HUES6 (cell line): ENCODE data around the gene ADD2.

ENCODE experiments used
- H3K27ac ChIP-seq: 2 replicates; pipeline ENCODE4 v1.7.0; 2013; ENCODE audit warnings: low read depth, mild to moderate bottlenecking, low read length, inconsistent platforms
- H3K27me3 ChIP-seq: 2 replicates; pipeline ENCODE4 v1.6.1; 2013; ENCODE audit warnings: low read length; ENCODE audit not compliant: control insufficient read depth, insufficient read depth
- H3K36me3 ChIP-seq: 2 replicates; pipeline ENCODE4 v1.6.1; 2013; ENCODE audit warnings: low read length; ENCODE audit not compliant: control insufficient read depth, insufficient read depth
- H3K4me1 ChIP-seq: 2 replicates; pipeline ENCODE4 v1.6.1; 2013; ENCODE audit warnings: low read length; ENCODE audit not compliant: control insufficient read depth, insufficient read depth
- H3K4me3 ChIP-seq: 2 replicates; pipeline ENCODE4 v1.5.1; 2013; ENCODE audit warnings: low read depth, low read length
- H3K9ac ChIP-seq: one replicate; pipeline ENCODE4 v1.6.1; 2013; ENCODE audit warnings: mild to moderate bottlenecking, low read length
- H3K9me3 ChIP-seq: 2 replicates; pipeline ENCODE4 v1.6.1; 2013; ENCODE audit warnings: low read depth, low read length; ENCODE audit not compliant: control insufficient read depth, insufficient read depth

ADD2 gene

DNA sequence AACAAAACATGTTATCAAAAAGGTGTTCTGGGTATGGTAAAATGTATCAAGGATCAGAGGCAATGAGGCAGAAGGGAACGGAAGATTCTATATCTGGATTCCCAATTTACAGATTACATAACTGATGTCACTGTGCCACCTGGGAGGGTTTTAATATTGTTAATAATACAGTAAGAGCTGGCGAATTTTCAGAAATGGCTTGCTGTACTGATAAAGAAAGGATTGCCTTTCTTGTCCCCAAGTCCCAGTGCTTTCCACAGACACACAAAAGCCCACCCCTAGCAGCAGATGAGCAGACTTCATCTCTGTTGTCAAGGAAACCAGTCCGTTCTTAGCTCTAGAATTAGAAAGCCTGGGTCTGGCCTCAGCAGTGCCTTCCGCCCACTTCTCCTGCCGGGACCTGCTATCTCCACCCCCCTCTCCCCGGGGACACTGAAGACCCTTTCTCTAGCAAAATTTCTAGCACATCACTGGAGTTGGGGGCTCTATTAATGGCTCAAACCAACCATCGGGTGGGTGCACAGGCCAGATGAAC lies 34.3 kb downstream of the ADD2 start:
- Histone ChIP-seq H3K27ac (peak overlapping the region; percentile 51), H3K9ac (peak overlapping the region; percentile 30), H3K4me1 (peaks cover 75% of the 10 kb centered on the region), H3K4me3 (peak overlapping the region; percentile 15), H3K9me3 (no peaks in the 10 kb centered on the region), H3K27me3 (no peaks in the 10 kb centered on the region), H3K36me3 (no peaks in the 10 kb centered on the region)

DNA sequence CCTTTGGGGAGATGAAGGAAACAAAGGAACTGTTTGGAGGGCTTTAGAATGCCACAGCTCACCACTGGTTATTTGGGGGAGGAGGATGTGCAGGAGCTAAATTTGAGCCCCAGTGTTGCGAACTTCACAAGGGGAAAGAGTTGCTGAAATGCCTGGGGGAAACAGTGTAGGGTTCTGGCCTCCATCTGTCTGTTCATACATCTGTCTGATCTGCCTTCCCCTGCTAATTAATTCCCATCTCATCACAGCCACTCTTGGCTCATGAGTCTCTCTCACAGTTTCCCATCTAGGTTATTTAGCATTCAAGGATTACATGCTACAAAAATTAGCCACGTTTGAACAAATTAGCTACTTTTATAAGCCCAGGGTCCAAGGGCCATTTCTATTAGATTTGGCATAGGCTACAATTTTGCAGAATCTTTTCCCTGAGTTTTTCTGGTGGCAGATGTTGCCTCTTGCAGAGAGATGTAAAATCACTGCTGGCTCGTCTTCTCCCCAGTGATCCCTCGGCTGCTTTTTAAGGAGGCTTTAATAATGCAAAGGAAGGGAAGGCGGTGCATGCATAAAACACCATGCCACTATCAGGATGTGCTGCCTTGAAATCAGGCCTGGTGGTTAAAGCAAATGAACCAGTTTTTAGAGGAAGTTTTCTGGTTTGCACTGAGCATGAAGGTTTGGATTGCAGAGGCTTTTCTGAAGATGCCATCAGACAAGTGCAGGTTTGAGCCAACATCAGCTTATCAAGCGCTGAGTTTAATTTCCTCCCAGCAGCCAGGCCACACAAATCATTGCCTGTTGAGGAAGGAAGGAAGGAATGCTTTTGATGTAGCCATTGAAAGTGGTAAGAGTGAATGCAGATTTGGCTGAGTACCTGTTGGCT lies 35.0 kb downstream of the ADD2 start:
- Histone ChIP-seq H3K27ac (peak overlapping the region; percentile 51), H3K4me3 (peak overlapping the region; percentile 15), H3K9ac (peak overlapping the region; percentile 17), H3K9me3 (no peaks in the 10 kb centered on the region), H3K27me3 (no peaks in the 10 kb centered on the region), H3K4me1 (peaks cover 82% of the 10 kb centered on the region), H3K36me3 (no peaks in the 10 kb centered on the region)

DNA sequence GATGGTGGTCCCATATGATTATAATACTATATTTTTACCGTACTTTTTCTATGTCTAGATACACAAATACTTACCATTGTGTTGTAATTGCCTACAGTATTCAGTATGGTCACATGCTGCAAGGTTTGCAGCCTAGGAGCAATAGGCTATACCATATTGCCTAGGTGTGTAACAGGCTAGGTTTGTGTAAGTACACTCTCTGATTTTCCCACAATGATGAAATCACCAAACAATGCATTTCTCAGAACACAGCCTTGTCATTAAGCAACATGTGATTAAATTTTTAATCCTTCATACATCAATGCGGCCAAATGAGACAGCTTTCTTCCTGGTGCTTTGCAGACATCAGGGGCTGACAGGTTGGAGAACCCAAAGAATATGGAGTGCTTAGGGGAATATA lies 37.3 kb downstream of the ADD2 start:
- Histone ChIP-seq H3K4me1 (peaks cover 78% of the 10 kb centered on the region), H3K36me3 (no peaks in the 10 kb centered on the region), H3K9ac (no peak overlapping the region), H3K27me3 (no peaks in the 10 kb centered on the region), H3K4me3 (no peak overlapping the region), H3K27ac (no peak overlapping the region), H3K9me3 (no peaks in the 10 kb centered on the region)

DNA sequence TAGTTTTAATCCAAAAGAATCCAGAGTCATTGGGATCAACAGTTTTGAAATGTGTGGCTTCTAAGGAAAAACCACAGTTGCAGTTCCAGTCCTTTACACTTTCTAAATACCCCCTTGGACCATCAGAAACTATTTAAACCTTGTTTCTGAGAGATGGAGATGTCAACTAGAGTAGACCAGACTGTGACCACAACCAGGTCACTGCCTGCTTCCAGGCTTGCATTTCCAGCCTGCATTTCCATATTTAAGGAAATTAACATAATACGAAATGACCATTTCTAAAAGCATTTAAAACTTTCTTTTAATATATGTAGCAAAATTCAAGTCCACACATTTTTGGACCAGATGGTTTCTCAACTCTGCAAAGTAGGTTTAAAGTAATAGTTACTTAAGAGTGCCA lies 38.4 kb downstream of the ADD2 start:
- Histone ChIP-seq H3K9me3 (no peaks in the 10 kb centered on the region), H3K4me1 (peaks cover 70% of the 10 kb centered on the region), H3K4me3 (no peak overlapping the region), H3K27ac (no peak overlapping the region), H3K27me3 (no peaks in the 10 kb centered on the region), H3K36me3 (no peaks in the 10 kb centered on the region), H3K9ac (no peak overlapping the region)

DNA sequence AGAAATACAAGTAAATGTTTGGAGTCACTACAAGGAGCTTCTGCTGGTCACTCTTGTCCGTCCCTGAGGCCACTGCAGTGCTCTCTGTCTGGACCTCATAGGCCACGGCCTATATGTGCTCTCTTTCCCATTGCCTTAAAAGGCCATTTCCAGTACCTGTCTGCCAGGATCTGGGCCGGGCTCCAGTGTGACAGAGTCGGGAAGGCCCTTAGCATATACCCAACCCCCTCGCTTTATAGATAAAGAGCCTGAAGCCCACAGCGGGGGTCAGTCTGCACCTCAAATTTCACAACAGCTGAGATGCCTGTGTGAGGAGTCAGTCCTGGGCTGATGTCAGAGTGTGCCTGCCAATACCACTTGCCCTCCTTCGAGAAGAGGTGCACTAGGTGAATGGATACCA lies 39.9 kb downstream of the ADD2 start:
- peak overlapping the region; percentile 65 for H3K9ac ChIP-seq
- peaks cover 55% of the 10 kb centered on the region for H3K4me1 ChIP-seq
- H3K27me3 ChIP-seq: no peaks in the 10 kb centered on the region
- H3K36me3 ChIP-seq: no peaks in the 10 kb centered on the region
- H3K4me3 ChIP-seq: no peak overlapping the region
- peak overlapping the region; percentile 30; the same call in 1 of the 2 replicates for H3K27ac ChIP-seq
- no peaks in the 10 kb centered on the region for H3K9me3 ChIP-seq

DNA sequence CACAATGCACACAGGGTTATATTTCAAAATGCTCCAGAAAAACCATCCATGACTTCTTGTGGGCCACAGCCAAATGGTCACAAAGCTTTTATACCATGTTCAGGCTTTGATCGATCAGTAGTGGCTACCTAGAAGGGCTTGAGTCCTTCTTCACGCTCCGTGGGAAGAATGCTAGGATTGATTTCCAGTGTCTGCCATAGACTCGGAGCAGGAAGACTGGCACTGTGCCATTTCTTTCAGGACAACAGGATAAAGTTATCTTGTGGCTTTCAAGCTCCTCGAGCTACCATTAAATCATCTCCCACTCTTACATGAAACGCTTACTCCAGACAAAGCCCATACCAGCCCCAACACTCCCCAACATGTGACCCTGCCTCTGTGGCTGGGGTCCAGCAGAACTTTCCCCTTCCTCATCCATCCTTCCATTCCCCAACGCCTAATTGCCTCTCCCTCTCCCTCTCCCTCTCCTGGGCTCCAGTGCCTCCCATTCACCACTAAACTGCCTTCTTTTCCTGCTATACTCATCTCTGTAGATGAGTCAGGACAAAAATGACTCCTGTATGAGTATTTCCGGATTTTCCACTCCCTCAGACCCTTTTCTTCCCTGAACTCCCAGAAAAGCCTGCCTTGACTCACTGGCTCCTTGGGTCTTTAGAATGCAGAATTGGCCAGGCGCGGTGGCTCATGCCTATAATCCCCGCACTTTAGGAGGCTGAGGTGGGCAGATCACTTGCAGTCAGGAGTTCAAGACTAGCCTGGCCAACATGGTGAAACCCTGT lies 40.9 kb downstream of the ADD2 start:
- H3K9ac ChIP-seq: no peak overlapping the region
- no peaks in the 10 kb centered on the region for H3K36me3 ChIP-seq
- H3K9me3 ChIP-seq: no peaks in the 10 kb centered on the region
- no peaks in the 10 kb centered on the region for H3K27me3 ChIP-seq
- H3K4me1 ChIP-seq: peaks cover 45% of the 10 kb centered on the region
- H3K4me3 ChIP-seq: no peak overlapping the region
- no peak overlapping the region for H3K27ac ChIP-seq

DNA sequence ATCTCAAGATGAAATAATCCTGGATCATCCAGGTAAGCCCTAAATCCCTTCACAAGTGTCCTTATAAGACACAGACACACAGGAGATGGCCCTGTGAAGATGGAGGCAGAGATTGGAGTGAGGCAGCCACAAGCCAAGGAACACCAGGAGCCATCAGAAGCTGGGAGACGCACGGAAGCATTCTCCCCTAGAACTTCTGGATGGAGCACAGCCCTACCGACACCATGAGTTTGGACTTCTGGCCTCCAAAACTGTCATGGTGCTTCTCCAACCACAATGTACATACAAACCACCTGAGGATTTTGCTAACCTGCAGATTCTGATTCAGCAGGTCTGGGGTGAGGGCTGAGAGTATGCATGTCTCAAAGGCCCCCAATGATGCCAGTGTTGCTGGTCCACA lies 42.5 kb downstream of the ADD2 start:
- no peak overlapping the region for H3K27ac ChIP-seq
- H3K9ac ChIP-seq: no peak overlapping the region
- H3K4me1 ChIP-seq: peaks cover 30% of the 10 kb centered on the region
- H3K9me3 ChIP-seq: no peaks in the 10 kb centered on the region
- H3K36me3 ChIP-seq: no peaks in the 10 kb centered on the region
- no peaks in the 10 kb centered on the region for H3K27me3 ChIP-seq
- no peak overlapping the region for H3K4me3 ChIP-seq

DNA sequence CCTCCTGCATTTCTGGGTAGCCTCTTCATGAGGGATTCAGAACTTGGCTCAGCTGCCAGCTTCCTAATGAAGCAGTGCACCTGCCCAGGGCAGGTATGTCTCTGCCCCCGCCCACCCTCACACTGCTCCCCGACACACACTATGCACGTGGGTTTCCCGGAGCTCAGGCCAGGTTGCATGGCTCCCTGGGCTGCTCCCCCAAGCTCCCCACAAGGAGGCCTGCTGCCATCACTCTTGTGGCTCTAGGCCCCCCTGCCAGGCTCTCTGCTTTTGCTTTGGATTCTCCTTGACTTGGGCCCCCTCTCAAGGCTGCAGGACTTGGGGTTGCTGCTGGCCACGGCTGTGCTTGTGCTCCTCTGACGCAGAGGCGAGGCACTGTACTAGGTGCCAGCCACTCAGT lies 43.6 kb downstream of the ADD2 start:
- Histone ChIP-seq H3K27ac (no peak overlapping the region), H3K9me3 (no peaks in the 10 kb centered on the region), H3K9ac (no peak overlapping the region), H3K4me3 (no peak overlapping the region), H3K36me3 (no peaks in the 10 kb centered on the region), H3K27me3 (no peaks in the 10 kb centered on the region), H3K4me1 (peaks cover 24% of the 10 kb centered on the region)

DNA sequence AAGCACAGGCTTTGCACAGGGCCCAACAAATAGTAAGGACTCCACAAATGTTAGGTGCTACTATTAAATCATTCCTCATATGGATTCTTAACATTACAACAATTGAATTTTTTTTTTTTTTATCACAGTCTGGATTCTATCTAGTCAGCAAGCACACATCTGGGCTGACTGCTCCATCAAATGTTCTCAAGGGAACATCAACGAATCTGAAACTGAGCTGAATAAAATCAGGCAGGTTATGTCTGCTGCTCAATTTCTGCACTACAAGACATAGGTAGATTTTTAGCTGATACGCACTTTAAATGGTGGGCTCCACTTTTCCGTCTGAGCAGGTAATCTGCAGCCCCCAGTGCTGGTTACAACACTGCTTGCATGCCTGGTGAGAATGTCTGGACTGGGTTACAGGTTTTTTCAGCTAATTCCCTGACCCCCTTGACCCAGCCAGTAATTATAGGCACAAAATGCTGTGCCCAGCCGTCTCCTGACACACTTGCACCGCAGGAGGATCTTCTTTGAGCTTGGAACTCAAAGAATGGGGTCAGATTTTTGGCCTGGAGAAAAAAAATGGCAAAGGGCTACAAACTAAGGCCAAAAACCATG lies 44.6 kb downstream of the ADD2 start:
- Histone ChIP-seq H3K36me3 (no peaks in the 10 kb centered on the region), H3K4me3 (no peak overlapping the region), H3K4me1 (peaks cover 14% of the 10 kb centered on the region), H3K9ac (no peak overlapping the region), H3K27me3 (no peaks in the 10 kb centered on the region), H3K27ac (no peak overlapping the region), H3K9me3 (no peaks in the 10 kb centered on the region)

DNA sequence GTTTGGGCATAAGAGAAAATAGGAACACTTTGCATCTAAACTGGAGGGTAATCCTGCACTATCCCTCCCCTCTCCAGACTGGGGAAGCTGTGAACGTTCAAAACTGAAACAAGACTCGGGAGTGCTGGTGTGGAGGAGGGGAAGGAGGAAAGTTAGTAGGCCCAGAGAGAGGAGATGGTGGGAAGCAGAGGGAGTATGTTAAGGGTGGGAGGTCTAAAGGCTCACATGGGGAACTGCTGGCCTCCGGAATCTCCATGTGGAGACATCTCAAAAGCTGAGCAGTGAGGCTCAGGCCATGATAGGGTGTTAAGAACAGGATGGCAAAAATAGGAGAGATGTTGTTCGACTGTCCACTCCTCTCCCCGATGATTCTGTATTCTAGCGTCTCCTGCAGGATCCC lies 47.9 kb downstream of the ADD2 start:
- H3K36me3 ChIP-seq: no peaks in the 10 kb centered on the region
- H3K9ac ChIP-seq: no peak overlapping the region
- no peaks in the 10 kb centered on the region for H3K9me3 ChIP-seq
- H3K4me3 ChIP-seq: no peak overlapping the region
- peaks cover 27% of the 10 kb centered on the region for H3K4me1 ChIP-seq
- no peak overlapping the region for H3K27ac ChIP-seq
- H3K27me3 ChIP-seq: no peaks in the 10 kb centered on the region

DNA sequence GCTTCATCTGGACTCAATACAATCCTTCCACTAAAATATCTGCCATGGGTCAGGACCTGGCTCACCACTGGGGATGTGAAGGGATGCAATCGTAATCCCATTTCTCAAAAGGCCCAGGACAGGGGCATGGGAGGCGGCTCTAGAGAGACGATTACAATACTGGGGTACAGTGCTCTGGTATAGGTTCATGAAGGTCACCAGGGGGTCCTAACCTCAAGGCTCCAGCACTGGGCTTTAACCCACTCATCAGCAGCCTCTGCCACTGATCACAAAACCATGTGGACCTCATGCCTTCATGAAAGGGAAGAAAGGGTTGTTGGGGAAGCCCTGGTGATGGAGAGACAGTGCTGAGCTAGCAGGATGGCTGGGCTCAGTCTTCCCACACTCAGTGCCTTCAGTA lies 48.8 kb downstream of the ADD2 start:
- no peaks in the 10 kb centered on the region for H3K36me3 ChIP-seq
- no peaks in the 10 kb centered on the region for H3K27me3 ChIP-seq
- no peak overlapping the region for H3K27ac ChIP-seq
- peaks cover 34% of the 10 kb centered on the region for H3K4me1 ChIP-seq
- no peak overlapping the region for H3K4me3 ChIP-seq
- H3K9ac ChIP-seq: no peak overlapping the region
- no peaks in the 10 kb centered on the region for H3K9me3 ChIP-seq
